GM12873 (cell line): ENCODE measurements around the gene RGS13.

ENCODE experiments used
- CTCF ChIP-seq: IDR thresholded peaks from 2 replicates; pipeline ENCODE4 v1.5.1; 2012; ENCODE audit warnings: low read depth, mild to moderate bottlenecking, moderate library complexity, low read length, control low read depth; ENCODE audit not compliant: insufficient read depth; ENCODE audit errors: missing control alignments

Gene RGS13

GRCh38 chr1:192689459-192689858 is 53.5 kb downstream of the RGS13 start:
- TF ChIP-seq CTCF = no peak

GRCh38 chr1:192691041-192691440 is 55.1 kb downstream of the RGS13 start:
- no peak for TF ChIP-seq CTCF

- no peak for TF ChIP-seq CTCF
Measured at GRCh38 chr1:192696082-192696481, 60.1 kb downstream of the RGS13 start.

- TF ChIP-seq CTCF = no peak
Measured at GRCh38 chr1:192697771-192698170, 61.8 kb downstream of the RGS13 start.

GRCh38 chr1:192698731-192699130 is 62.8 kb downstream of the RGS13 start:
- no peak for TF ChIP-seq CTCF

GRCh38 chr1:192700834-192701271 is 64.9 kb downstream of the RGS13 start:
- no peak for TF ChIP-seq CTCF

- no peak for TF ChIP-seq CTCF
Measured at GRCh38 chr1:192702212-192702902, 66.4 kb downstream of the RGS13 start.
